ENCODE data around the gene MED13L.

The MED13L gene

GRCh38 chr12:116213885-116214527 lies 63.5 kb downstream of the MED13L start:
- H3K9me3 ChIP-seq (ENCODE audit: control insufficient read depth, insufficient read depth, low read length) = no peaks in the 10 kb centered on the region
- peaks cover 16% of the 10 kb centered on the region for H3K4me1 ChIP-seq (ENCODE audit: control insufficient read depth, insufficient read depth, low read length)
- no peak overlapping the region for H3K4me3 ChIP-seq (ENCODE audit: low read depth, low read length)
- H3K9ac ChIP-seq (ENCODE audit: low read depth, low read length) = no peak overlapping the region
- no peaks in the 10 kb centered on the region for H3K27me3 ChIP-seq (ENCODE audit: control insufficient read depth, insufficient read depth, low read length)
- no peaks in the 10 kb centered on the region for H3K36me3 ChIP-seq (ENCODE audit: control insufficient read depth, insufficient read depth, low read length)

- Histone ChIP-seq H3K36me3 (ENCODE audit: control insufficient read depth, insufficient read depth, low read length) (no peaks in the 10 kb centered on the region), H3K9ac (ENCODE audit: low read depth, low read length) (no peak overlapping the region), H3K27me3 (ENCODE audit: control insufficient read depth, insufficient read depth, low read length) (no peaks in the 10 kb centered on the region), H3K4me1 (ENCODE audit: control insufficient read depth, insufficient read depth, low read length) (peaks cover 16% of the 10 kb centered on the region), H3K4me3 (ENCODE audit: low read depth, low read length) (no peak overlapping the region), H3K9me3 (ENCODE audit: control insufficient read depth, insufficient read depth, low read length) (no peaks in the 10 kb centered on the region)
Observed at GRCh38 chr12:116213014-116213413, 64.5 kb downstream of the MED13L start.

- H3K36me3 ChIP-seq (ENCODE audit: control insufficient read depth, insufficient read depth, low read length) = no peaks in the 10 kb centered on the region
- peaks cover 24% of the 10 kb centered on the region for H3K4me1 ChIP-seq (ENCODE audit: control insufficient read depth, insufficient read depth, low read length)
- H3K9ac ChIP-seq (ENCODE audit: low read depth, low read length) = no peak overlapping the region
- H3K9me3 ChIP-seq (ENCODE audit: control insufficient read depth, insufficient read depth, low read length) = no peaks in the 10 kb centered on the region
- no peaks in the 10 kb centered on the region for H3K27me3 ChIP-seq (ENCODE audit: control insufficient read depth, insufficient read depth, low read length)
- no peak overlapping the region for H3K4me3 ChIP-seq (ENCODE audit: low read depth, low read length)
Observed at GRCh38 chr12:116210762-116211161, 66.7 kb downstream of the MED13L start.

GRCh38 chr12:116210131-116210530 lies 67.4 kb downstream of the MED13L start:
- no peaks in the 10 kb centered on the region for H3K36me3 ChIP-seq (ENCODE audit: control insufficient read depth, insufficient read depth, low read length)
- H3K9ac ChIP-seq (ENCODE audit: low read depth, low read length) = no peak overlapping the region
- H3K9me3 ChIP-seq (ENCODE audit: control insufficient read depth, insufficient read depth, low read length) = no peaks in the 10 kb centered on the region
- peaks cover 24% of the 10 kb centered on the region for H3K4me1 ChIP-seq (ENCODE audit: control insufficient read depth, insufficient read depth, low read length)
- no peak overlapping the region for H3K4me3 ChIP-seq (ENCODE audit: low read depth, low read length)
- no peaks in the 10 kb centered on the region for H3K27me3 ChIP-seq (ENCODE audit: control insufficient read depth, insufficient read depth, low read length)

- H3K4me1 ChIP-seq (ENCODE audit: control insufficient read depth, insufficient read depth, low read length) = peaks cover 24% of the 10 kb centered on the region
- H3K4me3 ChIP-seq (ENCODE audit: low read depth, low read length) = no peak overlapping the region
- no peaks in the 10 kb centered on the region for H3K9me3 ChIP-seq (ENCODE audit: control insufficient read depth, insufficient read depth, low read length)
- H3K9ac ChIP-seq (ENCODE audit: low read depth, low read length) = no peak overlapping the region
- H3K36me3 ChIP-seq (ENCODE audit: control insufficient read depth, insufficient read depth, low read length) = no peaks in the 10 kb centered on the region
- no peaks in the 10 kb centered on the region for H3K27me3 ChIP-seq (ENCODE audit: control insufficient read depth, insufficient read depth, low read length)
Observed at GRCh38 chr12:116209503-116209902, 68.0 kb downstream of the MED13L start.

GRCh38 chr12:116207274-116207673 lies 70.2 kb downstream of the MED13L start:
- H3K36me3 ChIP-seq (ENCODE audit: control insufficient read depth, insufficient read depth, low read length) = no peaks in the 10 kb centered on the region
- H3K27me3 ChIP-seq (ENCODE audit: control insufficient read depth, insufficient read depth, low read length) = no peaks in the 10 kb centered on the region
- no peaks in the 10 kb centered on the region for H3K9me3 ChIP-seq (ENCODE audit: control insufficient read depth, insufficient read depth, low read length)
- no peak overlapping the region for H3K9ac ChIP-seq (ENCODE audit: low read depth, low read length)
- H3K4me1 ChIP-seq (ENCODE audit: control insufficient read depth, insufficient read depth, low read length) = peaks cover 24% of the 10 kb centered on the region
- H3K4me3 ChIP-seq (ENCODE audit: low read depth, low read length) = no peak overlapping the region

GRCh38 chr12:116206828-116207227 lies 70.7 kb downstream of the MED13L start:
- Histone ChIP-seq H3K4me1 (ENCODE audit: control insufficient read depth, insufficient read depth, low read length) (peaks cover 24% of the 10 kb centered on the region), H3K4me3 (ENCODE audit: low read depth, low read length) (no peak overlapping the region), H3K9me3 (ENCODE audit: control insufficient read depth, insufficient read depth, low read length) (no peaks in the 10 kb centered on the region), H3K9ac (ENCODE audit: low read depth, low read length) (no peak overlapping the region), H3K27me3 (ENCODE audit: control insufficient read depth, insufficient read depth, low read length) (no peaks in the 10 kb centered on the region), H3K36me3 (ENCODE audit: control insufficient read depth, insufficient read depth, low read length) (no peaks in the 10 kb centered on the region)

- Histone ChIP-seq H3K4me3 (ENCODE audit: low read depth, low read length) (no peak overlapping the region), H3K9me3 (ENCODE audit: control insufficient read depth, insufficient read depth, low read length) (no peaks in the 10 kb centered on the region), H3K36me3 (ENCODE audit: control insufficient read depth, insufficient read depth, low read length) (no peaks in the 10 kb centered on the region), H3K27me3 (ENCODE audit: control insufficient read depth, insufficient read depth, low read length) (no peaks in the 10 kb centered on the region), H3K4me1 (ENCODE audit: control insufficient read depth, insufficient read depth, low read length) (peaks cover 11% of the 10 kb centered on the region), H3K9ac (ENCODE audit: low read depth, low read length) (no peak overlapping the region)
Observed at GRCh38 chr12:116204785-116205184, 72.7 kb downstream of the MED13L start.

GRCh38 chr12:116204169-116204568 lies 73.3 kb downstream of the MED13L start:
- Histone ChIP-seq H3K36me3 (ENCODE audit: control insufficient read depth, insufficient read depth, low read length) (no peaks in the 10 kb centered on the region), H3K9me3 (ENCODE audit: control insufficient read depth, insufficient read depth, low read length) (no peaks in the 10 kb centered on the region), H3K4me3 (ENCODE audit: low read depth, low read length) (no peak overlapping the region), H3K27me3 (ENCODE audit: control insufficient read depth, insufficient read depth, low read length) (no peaks in the 10 kb centered on the region), H3K4me1 (ENCODE audit: control insufficient read depth, insufficient read depth, low read length) (peaks cover 11% of the 10 kb centered on the region), H3K9ac (ENCODE audit: low read depth, low read length) (no peak overlapping the region)

- Histone ChIP-seq H3K9ac (ENCODE audit: low read depth, low read length) (no peak overlapping the region), H3K27me3 (ENCODE audit: control insufficient read depth, insufficient read depth, low read length) (no peaks in the 10 kb centered on the region), H3K36me3 (ENCODE audit: control insufficient read depth, insufficient read depth, low read length) (no peaks in the 10 kb centered on the region), H3K4me3 (ENCODE audit: low read depth, low read length) (no peak overlapping the region), H3K9me3 (ENCODE audit: control insufficient read depth, insufficient read depth, low read length) (no peaks in the 10 kb centered on the region), H3K4me1 (ENCODE audit: control insufficient read depth, insufficient read depth, low read length) (peaks cover 11% of the 10 kb centered on the region)
Observed at GRCh38 chr12:116202940-116203339, 74.6 kb downstream of the MED13L start.

GRCh38 chr12:116202433-116202832 lies 75.1 kb downstream of the MED13L start:
- H3K36me3 ChIP-seq (ENCODE audit: control insufficient read depth, insufficient read depth, low read length) = no peaks in the 10 kb centered on the region
- H3K27me3 ChIP-seq (ENCODE audit: control insufficient read depth, insufficient read depth, low read length) = no peaks in the 10 kb centered on the region
- H3K9ac ChIP-seq (ENCODE audit: low read depth, low read length) = no peak overlapping the region
- H3K4me1 ChIP-seq (ENCODE audit: control insufficient read depth, insufficient read depth, low read length) = peaks cover 11% of the 10 kb centered on the region
- no peaks in the 10 kb centered on the region for H3K9me3 ChIP-seq (ENCODE audit: control insufficient read depth, insufficient read depth, low read length)
- H3K4me3 ChIP-seq (ENCODE audit: low read depth, low read length) = no peak overlapping the region

GRCh38 chr12:116201908-116202307 lies 75.6 kb downstream of the MED13L start:
- Histone ChIP-seq H3K27me3 (ENCODE audit: control insufficient read depth, insufficient read depth, low read length) (no peaks in the 10 kb centered on the region), H3K36me3 (ENCODE audit: control insufficient read depth, insufficient read depth, low read length) (no peaks in the 10 kb centered on the region), H3K9me3 (ENCODE audit: control insufficient read depth, insufficient read depth, low read length) (no peaks in the 10 kb centered on the region), H3K4me3 (ENCODE audit: low read depth, low read length) (no peak overlapping the region), H3K9ac (ENCODE audit: low read depth, low read length) (no peak overlapping the region), H3K4me1 (ENCODE audit: control insufficient read depth, insufficient read depth, low read length) (peaks cover 9% of the 10 kb centered on the region)

Measured in iPS-15b (cell line).